H7 (cell line): ENCODE data around the gene ME2. TPM values are rescaled to one million over a fixed set of nuclear protein-coding genes. Genes with fewer than 3 reads are reported as not detected.
"Not testable (repeated sequence)": the region's sequence is repeated elsewhere in the genome, so short reads cannot be mapped to it uniquely, and the experiment has no call there.

Source experiments
- DNase-seq: peaks from one replicate; pipeline ENCODE4 v3.0.0; 2012
- H3K27me3 ChIP-seq: 2 replicates; pipeline ENCODE4 v1.6.0; 2011; ENCODE audit warnings: mild to moderate bottlenecking, low read length; ENCODE audit not compliant: control insufficient read depth, insufficient read depth
- H3K36me3 ChIP-seq: replicated peaks from 2 replicates; pipeline ENCODE4 v1.5.1; 2011; ENCODE audit warnings: low read length; ENCODE audit not compliant: control insufficient read depth, insufficient read depth
- H3K4me3 ChIP-seq: 2 replicates; pipeline ENCODE4 v1.5.1; 2011; ENCODE audit warnings: low read depth, mild to moderate bottlenecking, control low read depth, low read length, moderate library complexity; ENCODE audit not compliant: insufficient read depth
- total RNA-seq: library from RNA; depleted of rRNA; stranded (reverse); fragments of >200 nt; shearing (Covaris generic); gene quantifications from 2 replicates; pipeline ENCODE4 v1.2.3, GENCODE V29; 2014; rRNA removed

Gene ME2
- total RNA-seq: 86.0 and 113 TPM in 2 replicates

GRCh38 chr18:50878345-50879301 lies at the start of gene ME2:
TSS of gene ME2 (plus strand) at chr18:50879118. CDS start at chr18:50895821, 16,703 bp downstream.
- DNase-seq: peak; percentile 99
- peak within 1 kb of the TSS; percentile 82 for H3K4me3 ChIP-seq
- H3K36me3 ChIP-seq: no peaks in the 10 kb centered on the region
- peaks cover 2% of the 10 kb centered on the region; the same call in 1 of the 2 replicates for H3K27me3 ChIP-seq

DNA sequence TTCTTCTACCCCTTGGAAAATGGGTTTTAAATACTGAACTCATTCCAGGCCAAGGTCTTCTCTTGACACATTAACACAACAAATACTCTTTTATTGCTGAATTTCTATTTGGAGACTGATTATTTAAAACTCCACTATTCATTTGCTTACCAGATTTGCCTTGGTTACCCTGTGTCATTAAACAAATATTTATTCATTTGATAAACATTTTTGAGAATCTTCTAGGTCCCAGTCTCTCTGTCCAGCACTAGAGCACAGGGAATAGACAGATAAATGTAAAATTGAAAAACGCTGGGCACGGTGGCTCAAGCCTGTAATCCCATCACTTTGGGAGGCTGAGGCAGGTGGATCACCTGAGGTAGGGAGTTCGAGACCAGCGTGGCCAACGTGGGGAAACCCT lies 49.3 kb upstream of the ME2 start:
- H3K4me3 ChIP-seq: no peak overlapping the region
- no peak for DNase-seq
- H3K27me3 ChIP-seq: no peaks in the 10 kb centered on the region
- H3K36me3 ChIP-seq: no peaks in the 10 kb centered on the region

GRCh38 chr18:50830544-50830943 lies 48.4 kb upstream of the ME2 start:
- H3K27me3 ChIP-seq: no peaks in the 10 kb centered on the region
- no peaks in the 10 kb centered on the region for H3K36me3 ChIP-seq
- H3K4me3 ChIP-seq: no peak overlapping the region
- DNase-seq: no peak

DNA sequence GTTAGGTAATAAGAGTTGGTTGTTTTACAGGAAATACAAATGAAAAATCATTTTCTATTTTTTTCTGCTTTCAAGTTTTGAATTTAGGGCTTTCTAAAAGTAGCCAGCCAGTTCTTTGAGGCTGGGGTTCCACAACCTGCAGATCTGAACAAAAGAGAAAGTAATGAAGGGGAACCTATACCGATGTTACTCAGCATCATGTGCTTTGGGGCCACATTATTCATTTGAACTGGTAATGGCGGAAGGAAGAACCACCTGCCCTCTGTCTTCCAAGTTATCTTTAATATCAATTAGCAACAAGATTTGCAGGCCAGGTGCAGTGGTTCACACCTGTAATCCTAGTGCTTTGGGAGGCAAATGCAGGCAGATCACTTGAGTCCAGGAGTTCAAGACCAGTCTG lies 46.2 kb upstream of the ME2 start:
- Histone ChIP-seq H3K27me3 (no peaks in the 10 kb centered on the region), H3K4me3 (no peak overlapping the region), H3K36me3 (no peaks in the 10 kb centered on the region)
- no peak for DNase-seq

DNA sequence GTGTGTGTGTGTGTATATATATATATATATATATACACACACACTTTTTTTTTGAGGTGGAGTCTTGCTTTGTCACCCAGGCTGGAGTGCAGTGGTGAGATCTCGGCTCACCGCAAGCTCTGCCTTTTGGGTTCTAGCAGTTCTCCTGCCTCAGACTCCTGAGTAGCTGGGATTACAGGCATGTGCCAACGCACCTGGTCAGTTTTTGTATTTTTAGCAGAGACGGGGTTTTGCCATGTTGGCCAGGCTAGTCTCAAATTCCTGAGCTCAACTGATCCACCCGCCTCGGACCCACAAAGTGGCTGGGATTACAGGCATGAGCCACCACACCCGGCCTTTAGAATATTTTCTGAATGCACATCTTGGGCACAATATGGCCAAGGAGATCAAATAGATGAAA lies 45.4 kb upstream of the ME2 start:
- not testable (repeated sequence) for DNase-seq, H3K4me3 ChIP-seq, H3K27me3 ChIP-seq, H3K36me3 ChIP-seq

- no peaks in the 10 kb centered on the region for H3K27me3 ChIP-seq
- no peak overlapping the region for H3K4me3 ChIP-seq
- no peaks in the 10 kb centered on the region for H3K36me3 ChIP-seq
- DNase-seq: no peak
These were observed 42.4 kb upstream of the ME2 start for GRCh38 chr18:50836521-50836957.

GRCh38 chr18:50839341-50839740 lies 39.6 kb upstream of the ME2 start:
- H3K36me3 ChIP-seq: no peaks in the 10 kb centered on the region
- DNase-seq: no peak
- H3K27me3 ChIP-seq: no peaks in the 10 kb centered on the region
- no peak overlapping the region for H3K4me3 ChIP-seq

GRCh38 chr18:50839996-50840395 lies 38.9 kb upstream of the ME2 start:
- no peak for DNase-seq
- H3K36me3 ChIP-seq: no peaks in the 10 kb centered on the region
- H3K4me3 ChIP-seq: no peak overlapping the region
- no peaks in the 10 kb centered on the region for H3K27me3 ChIP-seq

DNA sequence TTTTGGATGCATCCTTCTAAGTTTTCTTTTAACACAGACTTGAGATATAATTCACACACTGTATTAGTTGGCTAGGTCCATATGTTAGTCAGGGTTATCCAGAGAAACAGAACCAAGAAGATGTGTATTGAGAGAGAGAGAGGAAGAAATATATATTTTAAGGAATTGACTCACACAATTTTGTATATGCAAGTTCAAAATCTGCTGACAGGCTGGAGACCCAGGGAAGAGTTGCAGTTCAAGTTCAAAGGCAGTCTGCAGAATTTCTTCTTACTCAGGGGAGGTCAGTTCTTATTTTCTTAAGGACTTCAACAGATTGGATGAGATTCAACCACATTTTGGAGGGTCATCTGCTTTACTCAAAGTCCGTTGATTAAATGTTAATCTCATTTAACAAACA lies 36.1 kb upstream of the ME2 start:
- Histone ChIP-seq H3K4me3 (no peak overlapping the region), H3K36me3 (no peaks in the 10 kb centered on the region), H3K27me3 (no peaks in the 10 kb centered on the region)
- no peak for DNase-seq

GRCh38 chr18:50844554-50844953 lies 34.4 kb upstream of the ME2 start:
- DNase-seq: no peak
- H3K36me3 ChIP-seq: no peaks in the 10 kb centered on the region
- H3K27me3 ChIP-seq: no peaks in the 10 kb centered on the region
- H3K4me3 ChIP-seq: no peak overlapping the region

GRCh38 chr18:50844960-50845359 lies 34.0 kb upstream of the ME2 start:
- H3K27me3 ChIP-seq: no peaks in the 10 kb centered on the region
- no peaks in the 10 kb centered on the region for H3K36me3 ChIP-seq
- H3K4me3 ChIP-seq: no peak overlapping the region
- no peak for DNase-seq

DNA sequence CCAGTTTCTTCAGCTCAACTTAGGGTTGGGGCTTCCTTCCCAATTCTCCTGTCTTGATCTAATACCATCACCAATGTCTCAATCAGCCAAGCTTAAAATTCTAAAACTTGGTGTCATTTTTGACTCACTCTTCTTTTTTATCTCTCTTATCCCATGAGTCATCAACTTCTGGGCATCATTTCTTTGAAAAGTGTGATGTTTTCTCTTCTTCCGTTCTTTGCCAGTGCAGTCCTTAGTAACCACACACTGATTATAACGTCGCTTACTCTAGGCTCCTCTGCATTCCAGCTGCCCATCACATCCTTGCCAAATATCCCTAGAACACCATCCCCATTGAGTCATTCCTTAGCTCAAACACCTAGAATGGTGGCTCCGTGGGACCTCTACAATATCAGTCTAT lies 31.7 kb upstream of the ME2 start:
- DNase-seq: no peak
- Histone ChIP-seq H3K36me3 (no peaks in the 10 kb centered on the region), H3K27me3 (no peaks in the 10 kb centered on the region), H3K4me3 (no peak overlapping the region)

- Histone ChIP-seq H3K36me3 (no peaks in the 10 kb centered on the region), H3K4me3 (no peak overlapping the region), H3K27me3 (no peaks in the 10 kb centered on the region)
- no peak for DNase-seq
These were observed 30.8 kb upstream of the ME2 start for GRCh38 chr18:50848061-50848551.

DNA sequence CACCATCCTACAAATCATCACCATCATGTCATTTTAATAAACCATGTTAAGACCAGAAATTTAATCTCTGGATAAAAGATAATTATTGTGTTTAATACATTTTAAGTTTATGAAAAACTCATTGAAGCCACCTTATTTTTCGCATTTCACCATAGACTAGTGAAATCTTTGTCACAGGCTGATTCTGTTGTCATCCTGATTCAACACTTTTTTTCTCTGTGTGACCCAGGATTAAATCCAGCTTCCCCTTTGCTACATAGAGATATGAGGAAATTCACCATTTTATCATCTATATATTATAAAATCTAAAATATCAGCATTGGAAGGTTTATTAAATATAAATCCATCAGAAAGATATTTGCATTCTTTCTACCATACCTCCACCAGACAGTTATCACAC lies 29.9 kb upstream of the ME2 start:
- Histone ChIP-seq H3K4me3 (no peak overlapping the region), H3K36me3 (no peaks in the 10 kb centered on the region), H3K27me3 (no peaks in the 10 kb centered on the region)
- DNase-seq: no peak

DNA sequence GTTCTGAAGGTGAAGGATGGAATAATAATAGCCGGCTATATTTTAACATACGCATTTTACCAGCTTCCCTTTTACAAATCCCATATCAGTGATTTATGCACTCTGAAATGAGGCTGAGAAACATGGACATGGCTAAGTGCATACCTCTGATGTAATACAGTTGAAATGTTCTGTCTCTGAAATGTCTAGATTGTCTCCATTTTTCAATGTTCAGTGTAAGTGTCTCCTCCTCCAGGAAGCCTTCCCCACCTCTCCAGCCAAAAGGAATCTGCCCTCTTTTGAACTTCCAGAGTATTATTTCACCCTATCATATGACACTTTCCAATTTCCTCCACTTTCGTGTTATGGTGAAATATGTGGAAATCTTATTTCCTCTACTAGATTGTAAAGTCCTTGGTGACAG lies 29.5 kb upstream of the ME2 start:
- DNase-seq: no peak
- no peaks in the 10 kb centered on the region for H3K36me3 ChIP-seq
- H3K4me3 ChIP-seq: no peak overlapping the region
- no peaks in the 10 kb centered on the region for H3K27me3 ChIP-seq
